HEK293T (cell line): ENCODE data around the gene STXBP6.

ENCODE experiments used
- BHLHE40 ChIP-seq: fragments of 450-650 bp; IDR thresholded peaks from 2 replicates; pipeline ENCODE4 v1.6.1; 2016; ENCODE audit warnings: mild to moderate bottlenecking, moderate library complexity, borderline replicate concordance
- FOXK2 ChIP-seq: fragments of 450-650 bp; IDR thresholded peaks from 2 replicates; pipeline ENCODE4 v1.6.1; 2016; ENCODE audit warnings: mild to moderate bottlenecking
- HDGF ChIP-seq: fragments of 450-650 bp; IDR thresholded peaks from 2 replicates; pipeline ENCODE4 v1.6.1; 2017; ENCODE audit warnings: antibody characterized with exemption, borderline replicate concordance
- NFRKB ChIP-seq: fragments of 450-650 bp; IDR thresholded peaks from 2 replicates; pipeline ENCODE4 v1.6.1; 2016; ENCODE audit warnings: mild to moderate bottlenecking, moderate library complexity
- SP1 ChIP-seq: fragments of 450-650 bp; IDR thresholded peaks from 2 replicates; pipeline ENCODE4 v1.6.1; 2017

DNA sequence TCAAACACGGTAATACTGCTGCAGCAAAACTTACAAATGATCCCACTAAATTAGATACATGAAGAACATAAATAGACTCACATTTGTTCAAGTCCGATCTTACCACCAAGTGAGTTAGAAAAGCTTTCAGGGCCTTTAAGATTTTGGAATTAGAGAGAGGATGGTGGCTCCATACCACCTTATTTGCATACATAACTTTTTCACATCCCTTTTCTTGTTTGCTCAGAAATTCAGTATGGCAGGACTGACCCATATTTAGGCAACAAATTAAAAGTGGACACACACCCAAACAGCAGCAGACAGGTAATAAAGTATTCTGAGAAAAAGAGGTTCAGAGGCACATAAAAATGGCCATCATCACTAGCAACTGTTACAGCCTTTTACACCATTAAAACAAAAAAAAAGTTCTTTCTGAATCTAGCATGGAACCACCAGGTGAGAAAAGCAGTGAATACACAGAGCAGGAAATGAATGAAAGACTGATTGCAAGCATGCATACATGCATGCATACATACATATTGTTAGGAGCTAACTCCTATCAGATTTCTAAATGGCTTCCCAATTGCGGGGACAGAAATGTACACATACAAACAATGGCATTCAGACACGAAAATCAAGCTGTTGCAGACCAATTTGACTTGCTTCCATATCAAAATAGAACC, 23.3 kb downstream of the STXBP6 start:
- no peak for TF ChIP-seq NFRKB
- no peak for TF ChIP-seq BHLHE40
- TF ChIP-seq FOXK2: no peak
- no peak for TF ChIP-seq HDGF
- TF ChIP-seq SP1: no peak
